Right lobe of liver (tissue), 6 donors: ENCODE measurements around the gene APOA4. TPM values are rescaled to one million over a fixed set of nuclear protein-coding genes. Genes with fewer than 3 reads are reported as not detected.
A peak's percentile ranks its signal among the peaks of the same experiment; 100 is the strongest.

Source experiments
- ATAC-seq, 4 donors: fragments of 200-7000 bp; cut with Tn5 transposase; one replicate each; pipeline ENCODE4 v1.9.1; 2020; ENCODE audit warnings: mild to moderate bottlenecking in 4 of 4, moderate library complexity in 4 of 4
- DNase-seq, 3 donors: peaks; one replicate each; pipeline ENCODE4 v3.0.0-alpha.2; 2020
- H3K27ac ChIP-seq, 3 donors: fragments of 200-600 bp; one replicate each; pipeline ENCODE4 v1.8.0; 2022
- H3K27me3 ChIP-seq, 2 donors: fragments of 200-600 bp; one replicate each; pipeline ENCODE4 v1.8.0; 2022
- H3K36me3 ChIP-seq, 4 donors: fragments of 200-600 bp; sonication (generic) in 1 of 4; one replicate each; pipeline versions ENCODE4 v1.5.1 to v1.8.0; 2017 to 2022; ENCODE audit warnings: control low read depth in 1 of 4
- H3K4me1 ChIP-seq, 4 donors: fragments of 200-600 bp; sonication (generic) in 1 of 4; one replicate each; pipeline versions ENCODE4 v1.5.1 to v1.8.0; 2017 to 2022; ENCODE audit warnings: control low read depth in 1 of 4
- H3K4me3 ChIP-seq, 3 donors: fragments of 200-600 bp; one replicate each; pipeline ENCODE4 v1.8.0; 2022
- H3K9me3 ChIP-seq, 4 donors: fragments of 200-600 bp; sonication (generic) in 1 of 4; one replicate each; pipeline versions ENCODE4 v1.5.1 to v1.8.0; 2017 to 2022; ENCODE audit warnings: control low read depth in 1 of 4
- POLR2A ChIP-seq: fragments of 450-650 bp; IDR thresholded peaks from one replicate; pipeline ENCODE4 v1.6.1; 2017; ENCODE audit warnings: antibody characterized with exemption, mild to moderate bottlenecking
- WGBS: methylation state at CpG from one replicate; pipeline ENCODE4 v1.1.6; 2018; ENCODE audit warnings: low coverage, low lambda C conversion rate; ENCODE audit not compliant: insufficient coverage; ENCODE audit errors: missing lambda C conversion rate; 5-methylcytosine and 5-hydroxymethylcytosine counted together
- intact Hi-C, 2 donors: fragments of 100-400 bp; cut with DNase I; formaldehyde crosslinking; loops; one replicate each; pipeline versions ENCODE4 v1.11.2 to v1.14.1; 2022
- total RNA-seq, 6 experiments: library from RNA; depleted of rRNA in 2 of 6; stranded (reverse); fragments of >200 nt in 2 of 6; fragmentation: NEBNext Ultra II Directional in 3 of 6; extraction: Animal tissue kit (Norgen Biotek cat#: 25700) in 3 of 6; gene quantifications; one replicate each; pipeline versions ENCODE4 v1.1.0 to v1.2.4, GENCODE V29; 2016 to 2023
- TF ChIP-seq, protein P1 (sequence below), 4 donors: fragments of 200-600 bp in 3 of 4; fragments of 450-650 bp in 1 of 4; IDR thresholded peaks; one replicate each; pipeline versions ENCODE4 v1.5.1 to v1.8.0; 2016 to 2022; ENCODE audit warnings: antibody characterized with exemption in 4 of 4, mild to moderate bottlenecking in 2 of 4
- donor health status: DM: no; HTN: yes; CAD: no.
- donor health status: DM: no; HTN: no; CAD: no.
- donor health status: DM: no; HTN: no; CAD: no.
- donor health status: DM: no; HTN: yes; CAD: no.
- donor health status: DM: no; HTN: yes; CAD: no.

APOA4 gene
- total RNA-seq, 6 experiments from 2014 or later, result 21.9 to 1,288 (median 117) TPM

GRCh38 chr11:116812109-116812508 lies 11.0 kb downstream of the APOA4 start:
- Histone ChIP-seq H3K27me3 (no peaks in the 10 kb centered on the region), H3K27ac (no peak overlapping the region), H3K4me3 (no peak overlapping the region), H3K4me1 (peaks cover 0 to 70% (median 20%) of the 10 kb centered on the region in 4 donors), H3K9me3 (no peaks in the 10 kb centered on the region), H3K36me3 (no peaks in the 10 kb centered on the region)
- TF ChIP-seq POLR2A, result no peak
- TF ChIP-seq, protein P1, sequence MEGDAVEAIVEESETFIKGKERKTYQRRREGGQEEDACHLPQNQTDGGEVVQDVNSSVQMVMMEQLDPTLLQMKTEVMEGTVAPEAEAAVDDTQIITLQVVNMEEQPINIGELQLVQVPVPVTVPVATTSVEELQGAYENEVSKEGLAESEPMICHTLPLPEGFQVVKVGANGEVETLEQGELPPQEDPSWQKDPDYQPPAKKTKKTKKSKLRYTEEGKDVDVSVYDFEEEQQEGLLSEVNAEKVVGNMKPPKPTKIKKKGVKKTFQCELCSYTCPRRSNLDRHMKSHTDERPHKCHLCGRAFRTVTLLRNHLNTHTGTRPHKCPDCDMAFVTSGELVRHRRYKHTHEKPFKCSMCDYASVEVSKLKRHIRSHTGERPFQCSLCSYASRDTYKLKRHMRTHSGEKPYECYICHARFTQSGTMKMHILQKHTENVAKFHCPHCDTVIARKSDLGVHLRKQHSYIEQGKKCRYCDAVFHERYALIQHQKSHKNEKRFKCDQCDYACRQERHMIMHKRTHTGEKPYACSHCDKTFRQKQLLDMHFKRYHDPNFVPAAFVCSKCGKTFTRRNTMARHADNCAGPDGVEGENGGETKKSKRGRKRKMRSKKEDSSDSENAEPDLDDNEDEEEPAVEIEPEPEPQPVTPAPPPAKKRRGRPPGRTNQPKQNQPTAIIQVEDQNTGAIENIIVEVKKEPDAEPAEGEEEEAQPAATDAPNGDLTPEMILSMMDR (IDR thresholded peaks at IDR 0.05), result no peak
- no peak for DNase-seq
- 97% methylated on average over 4 of the region's 4 CpGs for WGBS
- no peak for ATAC-seq
- intact Hi-C loops, result no loop called here

- DNase-seq (no peak), ATAC-seq (no peak)
- H3K27ac ChIP-seq, result peak overlapping the region in 2 of 3 donors; percentile 9 to 21
- peaks cover 0 to 75% (median 23%) of the 10 kb centered on the region in 4 donors for H3K4me1 ChIP-seq
- intact Hi-C loops, result no loop called here
- H3K4me3 ChIP-seq, result no peak overlapping the region
- H3K9me3 ChIP-seq, result no peaks in the 10 kb centered on the region
- no peaks in the 10 kb centered on the region for H3K36me3 ChIP-seq
- 73% methylated on average over 3 of the region's 3 CpGs for WGBS
- H3K27me3 ChIP-seq, result no peaks in the 10 kb centered on the region
- no peak for TF ChIP-seq POLR2A
- TF ChIP-seq, protein P1 (IDR thresholded peaks at IDR 0.05), result no peak
Measured at GRCh38 chr11:116811194-116811593, 11.9 kb downstream of the APOA4 start.

- ATAC-seq, result peak; percentile 80 to 88 (median 82)
- intact Hi-C loops, result no loop called here
- Histone ChIP-seq H3K27me3 (no peaks in the 10 kb centered on the region), H3K36me3 (no peaks in the 10 kb centered on the region), H3K4me3 (peak overlapping the region in 2 of 3 donors; percentile 26 to 33), H3K9me3 (no peaks in the 10 kb centered on the region), H3K4me1 (peaks cover 0 to 59% (median 20%) of the 10 kb centered on the region in 4 donors), H3K27ac (peak overlapping the region in 2 of 3 donors; percentile 81 to 83)
- DNase-seq, result peak; percentile 83 to 95 (median 91)
- WGBS, result 16% methylated on average over 12 of the region's 14 CpGs
- TF ChIP-seq POLR2A, result no peak
- TF ChIP-seq, protein P1 (IDR thresholded peaks at IDR 0.05), result no peak
Measured at GRCh38 chr11:116808262-116809175, 14.6 kb downstream of the APOA4 start.

DNA sequence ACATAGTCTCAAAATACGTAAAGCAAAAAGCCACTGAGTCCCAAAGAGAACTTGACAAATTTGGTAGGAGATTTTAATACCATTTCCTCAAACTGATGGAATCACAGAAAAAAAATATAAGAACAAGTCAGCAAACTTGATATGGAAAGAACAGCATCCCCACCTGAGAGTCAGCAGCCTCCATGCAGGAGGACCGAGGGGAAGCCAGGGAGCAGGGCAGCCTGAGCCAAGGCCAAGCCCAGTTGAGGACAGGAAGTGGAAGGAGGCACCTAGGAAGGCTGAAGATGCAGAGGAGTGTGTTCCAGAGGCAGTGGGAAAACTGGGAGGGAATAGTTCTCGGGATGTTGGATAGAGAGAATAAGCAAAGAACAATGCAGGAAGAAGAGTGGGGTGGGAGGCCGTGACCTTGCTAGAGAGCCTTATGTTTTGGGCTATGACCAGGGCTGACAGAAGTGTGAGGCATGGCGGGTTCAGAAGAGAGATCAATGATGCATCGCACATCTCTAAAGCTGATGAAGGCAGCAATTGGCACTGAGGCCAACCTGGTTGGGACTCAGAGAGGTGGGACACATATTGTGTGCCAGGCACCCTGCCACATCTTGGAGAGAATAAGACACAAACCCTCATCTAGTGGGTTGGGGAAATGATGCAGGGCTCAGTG lies 15.4 kb downstream of the APOA4 start:
- Histone ChIP-seq H3K4me1 (peaks cover 0 to 51% (median 17%) of the 10 kb centered on the region in 4 donors), H3K27me3 (no peaks in the 10 kb centered on the region), H3K27ac (peak overlapping the region in 2 of 3 donors; percentile 81 to 83), H3K4me3 (no peak overlapping the region), H3K9me3 (no peaks in the 10 kb centered on the region), H3K36me3 (no peaks in the 10 kb centered on the region)
- no peak for DNase-seq
- no peak for ATAC-seq
- intact Hi-C loops, result no loop called here
- 55% methylated on average over 4 of the region's 6 CpGs for WGBS
- TF ChIP-seq, protein P1 (IDR thresholded peaks at IDR 0.05), result no peak
- no peak for TF ChIP-seq POLR2A
